Tibial artery (tissue), 4 donors: ENCODE data around the gene ABCB9.

Experiments
- DNase-seq, 2 donors: peaks; one replicate each; pipeline ENCODE4 v3.0.0-alpha.2; 2019
- H3K27ac ChIP-seq, 2 donors: fragments of 200-600 bp; sonication (generic) in 1 of 2; 1 replicate in 1 of 2; 2 replicates in 1 of 2; pipeline ENCODE4 v1.5.1; 2018 to 2019; ENCODE audit warnings: mild to moderate bottlenecking in 1 of 2
- H3K27me3 ChIP-seq, 2 donors: fragments of 200-600 bp; sonication (generic) in 1 of 2; one replicate each; pipeline versions ENCODE4 v1.5.1 to v1.6.0; 2016 to 2019
- H3K36me3 ChIP-seq, 3 donors: fragments of 200-600 bp; sonication (generic) in 2 of 3; one replicate each; pipeline ENCODE4 v1.5.1; 2016 to 2019; ENCODE audit warnings: mild to moderate bottlenecking in 2 of 3
- H3K4me1 ChIP-seq, 4 donors: fragments of 200-600 bp; sonication (generic) in 2 of 4; 1 replicate in 3 of 4; 2 replicates in 1 of 4; pipeline ENCODE4 v1.5.1; 2016 to 2019
- H3K4me3 ChIP-seq, 2 donors: fragments of 200-600 bp; sonication (generic) in 1 of 2; 1 replicate in 1 of 2; 2 replicates in 1 of 2; pipeline ENCODE4 v1.5.1; 2018 to 2019; ENCODE audit warnings: mild to moderate bottlenecking in 2 of 2
- H3K9me3 ChIP-seq, 3 donors: fragments of 200-600 bp; sonication (generic) in 1 of 3; one replicate each; pipeline ENCODE4 v1.5.1; 2016 to 2019
- CTCF ChIP-seq, 2 experiments: fragments of 200-600 bp in 1 of 2; fragments of 450-650 bp in 1 of 2; IDR thresholded peaks; one replicate each; pipeline ENCODE4 v1.5.1; 2017 to 2019; ENCODE audit warnings: antibody characterized with exemption in 2 of 2, mild to moderate bottlenecking in 1 of 2, moderate library complexity in 1 of 2
- intact Hi-C: fragments of 100-400 bp; cut with DNase I; formaldehyde crosslinking; loops from one replicate; pipeline ENCODE4 v1.15.0; 2023; ENCODE audit warnings: low total_unique reads

ABCB9 gene

GRCh38 chr12:122996621-122997342, 30.5 kb upstream of the ABCB9 start:
- intact Hi-C loops: no loop called here
- no peak for TF ChIP-seq CTCF (IDR thresholded peaks at IDR 0.05)
- DNase-seq: no peak
- Histone ChIP-seq H3K9me3 (no peaks in the 10 kb centered on the region), H3K4me3 (no peak overlapping the region), H3K36me3 (peaks cover 0 to 26% (median 4%) of the 10 kb centered on the region in 3 donors), H3K4me1 (peaks cover 0 to 14% (median 0%) of the 10 kb centered on the region in 4 donors), H3K27ac (no peak overlapping the region), H3K27me3 (no peaks in the 10 kb centered on the region)

- TF ChIP-seq CTCF (IDR thresholded peaks at IDR 0.05): no peak
- Histone ChIP-seq H3K36me3 (peaks cover 0 to 32% (median 4%) of the 10 kb centered on the region in 3 donors), H3K4me3 (no peak overlapping the region), H3K9me3 (no peaks in the 10 kb centered on the region), H3K4me1 (peaks cover 0 to 14% (median 0%) of the 10 kb centered on the region in 4 donors), H3K27ac (no peak overlapping the region), H3K27me3 (no peaks in the 10 kb centered on the region)
- intact Hi-C loops: no loop called here
- DNase-seq: no peak
Observed at GRCh38 chr12:122996188-122996601, 29.9 kb upstream of the ABCB9 start.

DNA sequence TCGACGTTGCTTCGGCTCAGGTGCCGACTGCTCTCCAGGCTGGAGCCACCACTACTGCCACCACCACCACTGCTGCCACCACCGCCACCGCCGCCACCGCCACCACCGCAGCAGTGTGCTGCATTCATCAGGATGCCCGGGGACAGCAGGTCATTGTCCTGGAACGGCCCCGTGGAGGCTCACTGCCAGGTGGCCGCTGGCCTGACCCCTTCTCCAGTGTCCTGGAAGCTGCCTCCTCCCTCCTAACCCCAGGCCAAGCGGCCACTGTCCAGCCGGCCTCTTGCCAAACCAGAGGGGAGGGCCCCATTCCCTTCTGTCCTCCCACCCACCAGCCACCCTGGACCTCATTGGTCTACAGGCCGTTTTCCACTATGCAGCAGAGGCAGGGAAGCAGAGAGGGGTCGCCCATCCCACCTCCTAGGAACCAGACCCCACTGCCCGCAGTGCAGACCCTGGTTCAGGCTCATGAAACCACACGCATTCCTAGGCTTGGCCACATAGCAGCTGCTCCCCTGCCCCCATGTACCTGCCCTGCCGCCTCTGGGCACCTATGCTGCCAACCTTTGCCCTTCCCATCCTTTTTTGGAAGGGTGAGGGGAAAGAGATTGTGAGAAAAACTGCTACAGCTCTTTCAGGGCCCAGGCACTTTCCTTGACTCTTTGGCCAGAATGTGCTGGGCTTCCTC, 29.4 kb upstream of the ABCB9 start:
- no peaks in the 10 kb centered on the region for H3K27me3 ChIP-seq
- no peaks in the 10 kb centered on the region for H3K9me3 ChIP-seq
- TF ChIP-seq CTCF (IDR thresholded peaks at IDR 0.05): no peak
- DNase-seq: peak in 1 of 2 donors; percentile 62
- intact Hi-C loops: no loop called here
- H3K27ac ChIP-seq: no peak overlapping the region
- H3K36me3 ChIP-seq: peaks cover 0 to 31% (median 4%) of the 10 kb centered on the region in 3 donors
- H3K4me1 ChIP-seq: peaks cover 0 to 14% (median 0%) of the 10 kb centered on the region in 4 donors
- no peak overlapping the region for H3K4me3 ChIP-seq

GRCh38 chr12:122994781-122995502, 28.7 kb upstream of the ABCB9 start:
- Histone ChIP-seq H3K27me3 (no peaks in the 10 kb centered on the region), H3K4me1 (peaks cover 0 to 14% (median 0%) of the 10 kb centered on the region in 4 donors), H3K4me3 (no peak overlapping the region), H3K27ac (no peak overlapping the region), H3K9me3 (no peaks in the 10 kb centered on the region), H3K36me3 (peaks cover 0 to 29% (median 8%) of the 10 kb centered on the region in 3 donors)
- intact Hi-C loops: no loop called here
- peak in 1 of 2 donors; percentile 59 for DNase-seq
- no peak for TF ChIP-seq CTCF (IDR thresholded peaks at IDR 0.05)

DNA sequence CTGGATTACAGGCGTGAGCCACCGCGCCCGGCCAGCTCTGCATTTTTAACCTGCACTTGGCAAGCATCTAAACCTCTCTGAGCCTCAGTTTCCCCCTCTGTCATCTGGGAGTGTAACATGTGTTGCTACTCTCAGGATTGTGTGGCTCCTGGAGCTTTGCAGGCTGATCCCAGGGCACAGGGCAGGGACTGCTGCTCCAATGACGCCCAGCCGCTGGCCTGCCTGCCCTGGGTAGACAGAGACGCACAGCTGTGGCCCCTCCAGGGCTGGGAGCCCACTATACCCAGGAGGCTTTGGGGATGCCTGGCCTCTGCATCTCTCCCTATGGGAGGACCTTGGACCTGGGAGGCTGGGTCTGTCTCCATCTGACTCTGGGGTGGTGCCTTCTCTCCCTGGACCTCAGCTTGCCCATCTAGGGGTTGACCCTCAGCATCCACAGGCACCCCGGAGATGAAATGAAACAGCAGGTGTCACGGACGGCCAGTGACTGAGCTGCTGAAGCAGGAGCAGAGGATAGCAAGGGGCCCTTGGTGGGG, 27.9 kb upstream of the ABCB9 start:
- TF ChIP-seq CTCF (IDR thresholded peaks at IDR 0.05): no peak
- DNase-seq: no peak
- no peaks in the 10 kb centered on the region for H3K9me3 ChIP-seq
- peaks cover 0 to 14% (median 0%) of the 10 kb centered on the region in 4 donors for H3K4me1 ChIP-seq
- H3K27me3 ChIP-seq: no peaks in the 10 kb centered on the region
- H3K4me3 ChIP-seq: no peak overlapping the region
- H3K27ac ChIP-seq: no peak overlapping the region
- intact Hi-C loops: no loop called here
- peaks cover 0 to 26% (median 8%) of the 10 kb centered on the region in 3 donors for H3K36me3 ChIP-seq
